H9 (cell line): Measurements from ENCODE around the gene ATP7B. TPM values are rescaled to one million over a fixed set of nuclear protein-coding genes. Genes with fewer than 3 reads are reported as not detected.
A peak's percentile ranks its signal among the peaks of the same experiment; 100 is the strongest.

ENCODE experiments used
- DNase-seq: peaks from one replicate; pipeline ENCODE4 v3.0.0-alpha.2; 2017
- H2AFZ ChIP-seq: one replicate; pipeline ENCODE4 v1.6.1; 2013; ENCODE audit warnings: mild to moderate bottlenecking, low read length, control low read depth, moderate library complexity
- H2AK5ac ChIP-seq: 2 replicates; pipeline ENCODE4 v1.6.1; 2013; ENCODE audit warnings: low read length, control low read depth, mixed read lengths; ENCODE audit not compliant: insufficient read length
- H2BK120ac ChIP-seq: one replicate; pipeline ENCODE4 v1.6.1; 2013; ENCODE audit warnings: low read depth, mild to moderate bottlenecking, low read length, control low read depth, inconsistent platforms; ENCODE audit not compliant: poor library complexity, severe bottlenecking
- H2BK12ac ChIP-seq: 2 replicates; pipeline ENCODE4 v1.6.1; 2013; ENCODE audit warnings: low read length, control low read depth, mixed read lengths, low read depth; ENCODE audit not compliant: insufficient read length
- H2BK15ac ChIP-seq: 2 replicates; pipeline ENCODE4 v1.6.1; 2013; ENCODE audit warnings: low read depth, low read length, control low read depth
- H2BK20ac ChIP-seq: one replicate; pipeline ENCODE4 v1.6.1; 2013; ENCODE audit warnings: low read depth, mild to moderate bottlenecking, low read length, control low read depth, inconsistent platforms; ENCODE audit not compliant: poor library complexity, severe bottlenecking
- H2BK5ac ChIP-seq: 2 replicates; pipeline ENCODE4 v1.6.1; 2013; ENCODE audit warnings: low read length, control low read depth, mixed read lengths; ENCODE audit not compliant: insufficient read length
- H3K14ac ChIP-seq: 2 replicates; pipeline ENCODE4 v1.6.1; 2013; ENCODE audit warnings: low read length, control low read depth; ENCODE audit not compliant: insufficient read depth
- H3K18ac ChIP-seq: 2 replicates; pipeline ENCODE4 v1.6.1; 2013; ENCODE audit warnings: low read depth, mild to moderate bottlenecking, mixed read lengths, low read length, control low read depth; ENCODE audit not compliant: insufficient read length
- H3K23ac ChIP-seq: 2 replicates; pipeline ENCODE4 v1.6.1; 2013; ENCODE audit warnings: low read length, control low read depth, mixed read lengths, low read depth; ENCODE audit not compliant: insufficient read length
- H3K23me2 ChIP-seq: 2 replicates; pipeline ENCODE4 v1.6.1; 2013; ENCODE audit warnings: low read depth, mild to moderate bottlenecking, mixed read lengths, low read length, control low read depth; ENCODE audit not compliant: insufficient read length, poor library complexity, severe bottlenecking
- H3K27ac ChIP-seq: 2 replicates; pipeline ENCODE4 v1.5.1; 2013; ENCODE audit warnings: low read length, control low read depth, mixed read lengths, low read depth; ENCODE audit not compliant: insufficient read length
- H3K27me3 ChIP-seq: 2 replicates; pipeline ENCODE4 v1.6.1; 2013; ENCODE audit warnings: low read length, control low read depth, inconsistent platforms; ENCODE audit not compliant: insufficient read depth
- H3K4ac ChIP-seq: 2 replicates; pipeline ENCODE4 v1.6.1; 2013; ENCODE audit warnings: low read depth, mild to moderate bottlenecking, control low read depth, inconsistent platforms, low read length, moderate library complexity
- H3K4me1 ChIP-seq: 2 replicates; pipeline ENCODE4 v1.6.1; 2013; ENCODE audit warnings: low read length, control low read depth, inconsistent platforms; ENCODE audit not compliant: insufficient read depth
- H3K4me2 ChIP-seq: 2 replicates; pipeline ENCODE4 v1.6.1; 2013; ENCODE audit warnings: low read length, control low read depth, mixed read lengths; ENCODE audit not compliant: insufficient read length, insufficient read depth
- H3K56ac ChIP-seq: 2 replicates; pipeline ENCODE4 v1.6.1; 2013; ENCODE audit warnings: low read depth, mild to moderate bottlenecking, mixed read lengths, low read length, control low read depth; ENCODE audit not compliant: insufficient read length
- H3K79me1 ChIP-seq: 2 replicates; pipeline ENCODE4 v1.6.1; 2013; ENCODE audit warnings: low read depth, mild to moderate bottlenecking, moderate library complexity, low read length, control low read depth, inconsistent platforms; ENCODE audit not compliant: insufficient read depth, poor library complexity, severe bottlenecking
- H3K79me2 ChIP-seq: 2 replicates; pipeline ENCODE4 v1.6.1; 2013; ENCODE audit warnings: low read length, control low read depth, inconsistent platforms; ENCODE audit not compliant: insufficient read depth
- H3K9ac ChIP-seq: 2 replicates; pipeline ENCODE4 v1.6.1; 2013; ENCODE audit warnings: low read length, control low read depth, mixed read lengths; ENCODE audit not compliant: insufficient read length; ENCODE audit errors: extremely low read depth
- H3K9me3 ChIP-seq: one replicate; pipeline ENCODE4 v1.6.1; 2013; ENCODE audit warnings: low read depth, low read length, inconsistent platforms; ENCODE audit not compliant: control insufficient read depth
- H3T11ph ChIP-seq: one replicate; pipeline ENCODE4 v1.6.1; 2013; ENCODE audit warnings: mild to moderate bottlenecking, low read length, control low read depth, inconsistent platforms
- H4K20me1 ChIP-seq: one replicate; pipeline ENCODE4 v1.6.1; 2013; ENCODE audit not compliant: control insufficient read depth, insufficient read length, insufficient read depth
- H4K5ac ChIP-seq: 2 replicates; pipeline ENCODE4 v1.6.1; 2013; ENCODE audit warnings: low read depth, mild to moderate bottlenecking, mixed read lengths, low read length, control low read depth; ENCODE audit not compliant: insufficient read length
- H4K8ac ChIP-seq: replicated peaks from 2 replicates; pipeline ENCODE4 v1.6.1; 2013; ENCODE audit warnings: low read length, control low read depth, mixed read lengths, low read depth; ENCODE audit not compliant: insufficient read length
- H4K91ac ChIP-seq: 2 replicates; pipeline ENCODE4 v1.6.1; 2013; ENCODE audit warnings: low read depth, mild to moderate bottlenecking, moderate library complexity, mixed read lengths, low read length, control low read depth; ENCODE audit not compliant: insufficient read length
- H3K27ac Mint-ChIP-seq, 3 experiments: 2 replicates in 2 of 3; 3 replicates in 1 of 3; pipeline ENCODE4 v1.8.0; 2020 to 2021; ENCODE audit warnings: mixed read lengths in 3 of 3, mild to moderate bottlenecking in 1 of 3, moderate library complexity in 1 of 3
- H3K27me3 Mint-ChIP-seq: 2 replicates; pipeline ENCODE4 v1.8.0; 2021; ENCODE audit warnings: low read depth, mild to moderate bottlenecking, moderate library complexity, mixed read lengths
- H3K36me3 Mint-ChIP-seq, 3 experiments: 2 replicates in 2 of 3; 3 replicates in 1 of 3; pipeline ENCODE4 v1.8.0; 2020 to 2021; ENCODE audit warnings: low read depth in 3 of 3, mixed read lengths in 3 of 3; ENCODE audit not compliant: insufficient read depth in 1 of 3
- H3K4me1 Mint-ChIP-seq, 2 experiments: 2 replicates each; pipeline ENCODE4 v1.8.0; 2020; ENCODE audit warnings: mixed read lengths in 2 of 2
- H3K4me3 Mint-ChIP-seq, 2 experiments: 2 replicates in 1 of 2; 3 replicates in 1 of 2; pipeline ENCODE4 v1.8.0; 2020 to 2021; ENCODE audit warnings: mild to moderate bottlenecking in 2 of 2, mixed read lengths in 2 of 2, moderate library complexity in 1 of 2
- H3K9me3 Mint-ChIP-seq, 2 experiments: 2 replicates in 1 of 2; 3 replicates in 1 of 2; pipeline ENCODE4 v1.8.0; 2020; ENCODE audit warnings: mild to moderate bottlenecking in 2 of 2, mixed read lengths in 2 of 2, moderate library complexity in 1 of 2
- WGBS: extraction: QIAGEN DNeasy Blood & Tissue Kit; methylation state at CpG from one replicate; pipeline ENCODE4 v1.1.7; 2013; ENCODE audit warnings: missing lambda C conversion rate, low lambda C conversion rate, mixed read lengths; ENCODE audit not compliant: insufficient read length; ENCODE audit errors: extremely low coverage; 5-methylcytosine and 5-hydroxymethylcytosine counted together
- total RNA-seq: library from RNA; stranded (reverse); gene quantifications from 2 replicates; pipeline ENCODE4 v1.2.1, GENCODE V29; 2021
- TF ChIP-seq, protein P1 (sequence below): fragments of 200-600 bp; sonication (generic); conservative IDR thresholded peaks from 3 replicates; pipeline ENCODE4 v1.8.0; 2021; ENCODE audit warnings: antibody characterized with exemption, mild to moderate bottlenecking

Gene ATP7B
- total RNA-seq, 1 experiment from 2014 or later = 5.8 TPM

DNA sequence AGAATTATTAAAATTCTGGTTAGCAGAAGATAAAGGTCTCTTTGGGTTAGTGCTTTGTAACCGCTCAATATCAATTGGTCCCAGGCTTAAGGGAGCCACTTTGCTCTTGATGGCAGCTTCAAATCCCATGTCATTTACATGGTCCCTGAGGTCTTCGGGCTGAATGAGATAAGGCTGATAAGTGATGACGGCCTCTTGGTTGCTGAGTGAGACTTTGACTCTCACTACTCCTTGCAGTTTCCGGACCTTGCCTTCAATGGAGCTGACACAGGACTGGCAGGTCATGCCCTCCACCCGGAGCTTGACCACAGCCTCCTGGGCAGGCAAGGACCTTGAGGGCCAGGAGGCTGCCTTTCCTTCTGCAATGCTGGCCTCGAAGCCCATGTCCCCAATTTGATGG, 36.8 kb downstream of the ATP7B start:
- DNase-seq = no peak
- no peaks in the 10 kb centered on the region for H3K23me2 ChIP-seq
- Mint-ChIP-seq H3K27me3 (no peaks in the 10 kb centered on the region), H3K4me1 (peaks cover 0 to 2% of the 10 kb centered on the region in 2 experiments; a peak in 1 of 4 replicates), H3K9me3 (no peaks in the 10 kb centered on the region; a peak in 1 of 5 replicates), H3K36me3 (no peaks in the 10 kb centered on the region), H3K4me3 (no peak overlapping the region), H3K27ac (peak overlapping the region in 1 of 3 experiments; percentile 31; a peak in 1 of 7 replicates)
- H3K18ac ChIP-seq = no peak overlapping the region
- H2AFZ ChIP-seq = no peak overlapping the region
- TF ChIP-seq, protein P1, sequence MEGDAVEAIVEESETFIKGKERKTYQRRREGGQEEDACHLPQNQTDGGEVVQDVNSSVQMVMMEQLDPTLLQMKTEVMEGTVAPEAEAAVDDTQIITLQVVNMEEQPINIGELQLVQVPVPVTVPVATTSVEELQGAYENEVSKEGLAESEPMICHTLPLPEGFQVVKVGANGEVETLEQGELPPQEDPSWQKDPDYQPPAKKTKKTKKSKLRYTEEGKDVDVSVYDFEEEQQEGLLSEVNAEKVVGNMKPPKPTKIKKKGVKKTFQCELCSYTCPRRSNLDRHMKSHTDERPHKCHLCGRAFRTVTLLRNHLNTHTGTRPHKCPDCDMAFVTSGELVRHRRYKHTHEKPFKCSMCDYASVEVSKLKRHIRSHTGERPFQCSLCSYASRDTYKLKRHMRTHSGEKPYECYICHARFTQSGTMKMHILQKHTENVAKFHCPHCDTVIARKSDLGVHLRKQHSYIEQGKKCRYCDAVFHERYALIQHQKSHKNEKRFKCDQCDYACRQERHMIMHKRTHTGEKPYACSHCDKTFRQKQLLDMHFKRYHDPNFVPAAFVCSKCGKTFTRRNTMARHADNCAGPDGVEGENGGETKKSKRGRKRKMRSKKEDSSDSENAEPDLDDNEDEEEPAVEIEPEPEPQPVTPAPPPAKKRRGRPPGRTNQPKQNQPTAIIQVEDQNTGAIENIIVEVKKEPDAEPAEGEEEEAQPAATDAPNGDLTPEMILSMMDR = no peak
- no peaks in the 10 kb centered on the region for H3K79me1 ChIP-seq
- H2BK15ac ChIP-seq = no peak overlapping the region
- no peak overlapping the region for H3K27ac ChIP-seq
- no peak overlapping the region for H4K5ac ChIP-seq
- no peak overlapping the region for H4K91ac ChIP-seq
- H4K20me1 ChIP-seq = no peaks in the 10 kb centered on the region
- no peak overlapping the region for H3K4me2 ChIP-seq
- no peak overlapping the region for H3T11ph ChIP-seq
- no peak overlapping the region for H3K4ac ChIP-seq
- H2BK12ac ChIP-seq = no peak overlapping the region
- WGBS = no CpG with 5 or more reads among the region's 6 CpGs
- no peak overlapping the region for H3K23ac ChIP-seq
- no peak overlapping the region for H3K14ac ChIP-seq
- no peaks in the 10 kb centered on the region for H3K27me3 ChIP-seq
- no peaks in the 10 kb centered on the region for H3K4me1 ChIP-seq
- no peaks in the 10 kb centered on the region for H3K9me3 ChIP-seq
- H3K56ac ChIP-seq = no peak overlapping the region
- H4K8ac ChIP-seq = no peak overlapping the region
- H3K9ac ChIP-seq = no peak overlapping the region
- no peaks in the 10 kb centered on the region for H3K79me2 ChIP-seq
- H2BK20ac ChIP-seq = no peak overlapping the region
- H2BK5ac ChIP-seq = no peak overlapping the region
- no peak overlapping the region for H2BK120ac ChIP-seq
- no peak overlapping the region for H2AK5ac ChIP-seq
